Effector CD4-positive, alpha-beta T cell (primary cell): ENCODE data around the gene KRTAP5-6.

Source experiments
- DNase-seq: peaks from one replicate; pipeline ENCODE4 v3.0.0-alpha.2; 2020

KRTAP5-6 gene

DNA sequence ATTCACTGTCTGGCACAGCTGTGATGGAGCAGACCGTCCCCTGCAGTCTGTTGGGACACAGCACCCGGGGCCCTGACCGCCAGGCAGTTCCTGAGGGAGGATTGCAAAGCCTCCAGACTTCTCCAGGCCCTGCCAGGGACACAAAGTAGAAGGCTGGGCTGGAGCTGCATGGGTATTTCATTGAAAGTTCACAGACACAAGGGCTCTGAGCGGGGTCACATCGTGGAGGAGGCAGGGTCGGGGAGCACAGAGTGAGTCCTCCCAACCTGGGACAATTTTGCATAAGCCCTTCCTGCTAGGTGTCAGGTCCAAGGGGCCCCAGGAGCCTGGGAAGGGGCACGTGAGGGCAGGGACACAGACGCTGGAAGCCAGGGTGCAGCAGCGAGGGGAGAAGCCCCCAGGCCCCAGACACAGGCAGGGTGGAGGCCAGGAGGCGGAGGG is 37.7 kb downstream of the KRTAP5-6 start:
- DNase-seq = no peak

DNA sequence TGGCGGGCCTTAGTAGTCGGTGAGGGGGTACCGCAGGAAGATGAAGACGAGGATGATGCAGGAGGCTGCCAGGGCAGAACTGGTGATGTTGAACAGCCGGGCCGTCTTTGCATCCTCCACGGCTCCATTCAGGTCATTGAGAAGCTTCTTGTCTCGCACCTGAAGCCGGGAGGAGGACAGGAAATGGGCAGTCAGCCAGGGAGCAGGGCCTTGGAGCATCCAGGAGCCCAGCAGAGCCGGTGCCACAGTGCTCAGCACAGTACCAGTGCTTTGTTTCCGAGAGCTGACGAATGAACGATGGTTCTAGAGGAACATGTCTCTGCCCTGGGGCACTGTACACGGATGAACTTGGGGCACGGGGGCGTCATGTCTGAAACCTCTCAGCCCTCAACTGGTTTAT is 38.3 kb downstream of the KRTAP5-6 start:
- DNase-seq = no peak

DNA sequence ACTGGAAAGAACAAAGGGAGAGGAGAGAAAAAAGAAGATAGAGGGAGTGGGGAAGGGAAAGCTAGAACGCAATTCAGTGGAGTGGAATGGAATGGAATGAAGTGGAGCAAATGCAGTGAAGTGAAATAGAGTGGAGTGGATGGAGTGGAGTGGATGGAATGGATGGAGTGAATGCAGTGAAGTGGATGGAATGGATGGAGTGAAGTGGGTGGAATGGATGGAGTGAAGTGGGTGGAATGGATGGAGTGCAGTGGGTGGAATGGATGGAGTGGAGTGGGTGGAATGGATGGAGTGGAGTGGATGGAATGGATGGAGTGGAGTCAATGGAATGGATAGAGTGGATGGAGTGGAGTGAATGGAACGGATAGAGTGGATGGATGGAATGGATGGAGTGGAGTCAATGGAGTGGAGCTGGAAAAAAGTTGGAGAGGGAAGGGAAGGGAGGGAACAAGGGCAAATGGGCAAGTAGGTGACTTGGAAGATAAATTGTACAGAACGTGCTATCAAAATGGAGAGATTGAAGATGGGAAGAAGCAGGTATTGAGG is 39.5 kb downstream of the KRTAP5-6 start:
- DNase-seq = no peak

DNA sequence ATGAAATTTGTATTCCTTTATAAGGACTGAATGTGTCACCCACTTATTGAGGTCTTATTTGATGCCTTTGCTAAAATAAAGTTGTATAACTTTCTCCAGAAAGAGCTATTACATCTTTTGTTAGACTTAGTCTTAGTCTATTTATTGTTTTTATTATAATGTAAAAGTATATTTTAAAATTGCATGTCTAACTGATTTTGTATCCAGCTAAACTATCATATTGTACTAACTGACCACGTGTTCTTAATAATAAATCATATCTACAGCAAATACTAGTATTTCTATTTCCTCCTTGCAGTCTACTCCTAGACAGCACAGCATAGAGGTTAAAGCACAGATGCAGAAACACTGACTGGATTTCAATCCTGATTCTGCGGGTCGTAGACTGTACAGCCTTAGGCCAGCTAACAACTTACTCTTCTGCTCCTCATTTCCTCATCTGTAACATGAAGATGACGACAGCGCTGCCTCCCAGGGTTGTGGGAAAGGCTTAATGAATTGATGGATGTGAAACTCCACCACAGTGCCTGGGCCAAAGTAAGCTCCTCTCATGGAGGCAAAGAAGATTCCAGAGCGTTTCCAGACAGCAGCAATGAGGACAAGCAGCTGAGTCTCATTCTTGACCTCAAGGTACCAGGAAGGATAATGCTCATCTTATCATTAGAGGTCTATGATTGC is 40.2 kb downstream of the KRTAP5-6 start:
- DNase-seq = no peak

DNA sequence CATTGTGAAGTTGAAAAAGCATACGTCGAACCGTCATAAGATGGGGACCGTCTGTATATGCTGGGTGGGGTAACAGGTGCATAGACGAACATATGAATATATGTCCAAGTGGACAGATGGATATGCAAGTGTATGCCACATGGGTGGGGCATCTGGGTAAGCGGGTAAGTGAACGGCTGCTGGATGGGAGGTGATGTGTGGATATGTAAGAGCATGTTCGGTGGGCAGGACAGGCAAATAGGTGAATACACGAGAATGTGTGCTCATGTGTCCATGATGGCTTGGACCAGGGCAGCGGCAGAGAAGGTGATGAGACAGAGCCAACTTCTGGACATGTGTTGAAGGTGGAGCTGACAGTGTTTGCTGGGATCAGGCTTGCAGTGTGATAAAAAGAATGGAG is 41.4 kb downstream of the KRTAP5-6 start:
- DNase-seq = no peak

DNA sequence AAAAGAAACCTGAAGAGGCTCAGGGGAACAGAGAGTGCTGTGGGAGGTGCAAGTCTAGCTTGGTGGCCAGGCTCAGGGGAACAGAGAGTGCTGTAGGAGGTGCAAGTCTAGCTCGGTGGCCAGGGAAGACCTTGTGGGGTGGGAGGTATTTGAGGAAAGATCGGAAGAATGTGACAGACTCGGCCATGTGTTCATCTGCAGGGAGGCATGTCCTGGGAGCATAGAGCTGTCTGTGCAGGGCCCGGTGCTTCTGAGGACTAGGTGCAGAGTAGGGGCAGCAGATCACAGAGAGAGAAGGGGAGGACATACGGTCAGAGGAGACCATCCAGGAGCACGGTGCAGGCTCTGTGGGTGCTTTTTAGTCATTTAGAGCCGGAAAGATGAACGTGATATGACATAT is 42.6 kb downstream of the KRTAP5-6 start:
- no peak for DNase-seq

DNA sequence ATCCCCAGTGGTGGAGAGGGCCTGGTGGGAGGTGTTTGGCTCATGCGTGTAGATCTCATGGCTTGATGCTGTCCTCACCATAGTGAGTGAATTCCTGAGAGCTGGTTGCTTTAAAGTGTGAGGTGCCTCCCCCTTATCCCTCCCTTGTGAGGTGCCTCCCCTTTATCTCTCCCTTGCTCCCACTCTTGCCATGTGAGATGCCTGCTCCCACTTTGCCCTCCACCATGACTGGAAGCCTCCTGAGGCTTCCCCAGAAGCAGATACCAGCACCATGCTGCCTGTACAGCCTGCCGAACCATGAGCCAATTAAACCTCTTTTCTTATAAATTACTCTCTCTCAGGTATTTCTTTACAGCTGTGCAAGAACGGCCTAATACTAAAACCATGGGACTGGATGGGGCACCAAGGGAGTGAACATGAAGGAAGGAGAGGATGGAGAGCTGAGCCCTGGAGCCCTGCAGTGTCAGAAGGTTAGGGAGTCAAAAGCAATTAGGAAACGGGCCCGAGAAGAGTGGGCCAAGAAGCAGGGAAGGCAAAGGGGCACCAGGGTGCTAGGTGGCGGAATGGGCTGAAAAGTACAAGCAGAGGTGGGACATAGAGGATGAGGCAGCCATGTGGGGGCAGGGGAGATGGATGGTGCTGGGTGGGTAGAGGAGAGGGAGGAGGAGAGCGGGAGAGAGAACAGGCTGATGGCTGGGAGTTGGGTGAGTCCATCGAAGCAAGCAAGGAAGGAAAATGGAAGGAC is 44.0 kb downstream of the KRTAP5-6 start:
- no peak for DNase-seq

DNA sequence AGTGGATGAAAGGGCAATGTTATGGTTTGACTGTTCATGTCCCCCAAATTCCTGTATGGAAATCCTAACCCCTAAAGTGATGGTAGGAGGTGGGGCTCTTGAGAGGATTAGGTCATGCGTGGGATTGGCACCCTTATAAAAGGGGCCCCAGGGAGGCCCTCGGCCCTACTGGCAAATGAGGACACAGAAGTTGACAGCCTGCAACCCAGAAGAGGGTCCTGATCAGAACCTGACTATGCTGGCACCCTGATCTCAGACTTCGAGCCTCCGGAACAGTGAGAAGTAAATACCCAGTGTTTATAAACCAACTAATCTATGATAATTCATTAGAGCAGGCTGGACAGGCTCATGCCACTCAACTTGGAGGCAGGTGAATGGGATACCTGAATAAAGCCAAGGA is 44.7 kb downstream of the KRTAP5-6 start:
- no peak for DNase-seq

DNA sequence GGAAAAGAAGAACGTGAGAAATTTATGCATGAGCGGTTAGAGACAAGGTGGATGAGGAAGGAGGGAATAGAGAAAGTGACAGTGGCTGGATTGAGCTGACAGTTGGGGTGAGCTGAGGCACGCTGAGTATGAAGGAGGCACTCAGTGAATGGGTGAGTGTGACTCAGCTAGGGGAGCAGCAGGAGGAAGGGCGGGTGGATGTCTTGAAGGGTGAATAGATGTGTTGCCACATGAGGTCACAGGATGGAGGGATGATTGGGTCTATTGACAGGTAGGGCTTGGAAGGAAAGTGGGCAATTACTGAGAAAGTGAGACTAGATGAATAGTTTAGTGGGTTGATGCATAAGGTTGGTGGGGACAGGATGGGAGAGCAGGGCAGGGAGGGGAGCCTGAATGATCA is 45.4 kb downstream of the KRTAP5-6 start:
- DNase-seq = no peak

DNA sequence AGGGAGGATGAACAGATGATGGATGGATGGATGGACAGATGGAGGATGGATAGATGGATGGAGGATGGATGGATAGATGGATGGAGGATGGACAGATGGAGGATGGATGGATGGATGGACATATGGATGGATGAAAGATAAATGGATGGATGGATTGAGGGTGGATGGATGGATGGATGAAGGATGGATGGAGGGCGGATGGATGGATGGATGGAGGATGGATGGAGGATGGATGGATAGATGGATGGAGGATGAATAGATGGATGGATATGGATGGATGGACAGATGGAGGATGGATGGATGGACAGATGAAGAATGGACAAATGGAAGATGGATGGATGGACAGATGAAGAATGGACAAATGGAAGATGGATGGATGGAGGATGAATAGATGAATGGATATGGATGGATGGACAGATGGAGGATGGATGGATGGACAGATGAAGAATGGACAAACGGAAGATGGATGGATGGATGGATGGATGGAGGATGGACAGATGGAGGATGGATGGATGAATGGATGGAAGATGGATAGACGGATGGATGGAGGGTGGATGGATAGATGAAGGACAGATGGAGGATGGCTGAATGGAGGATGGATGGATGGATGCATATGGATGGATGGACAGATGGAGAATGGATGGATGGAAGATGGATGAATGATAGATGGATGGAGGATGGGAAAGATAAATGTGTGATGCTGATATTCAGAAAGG is 46.0 kb downstream of the KRTAP5-6 start:
- no peak for DNase-seq

DNA sequence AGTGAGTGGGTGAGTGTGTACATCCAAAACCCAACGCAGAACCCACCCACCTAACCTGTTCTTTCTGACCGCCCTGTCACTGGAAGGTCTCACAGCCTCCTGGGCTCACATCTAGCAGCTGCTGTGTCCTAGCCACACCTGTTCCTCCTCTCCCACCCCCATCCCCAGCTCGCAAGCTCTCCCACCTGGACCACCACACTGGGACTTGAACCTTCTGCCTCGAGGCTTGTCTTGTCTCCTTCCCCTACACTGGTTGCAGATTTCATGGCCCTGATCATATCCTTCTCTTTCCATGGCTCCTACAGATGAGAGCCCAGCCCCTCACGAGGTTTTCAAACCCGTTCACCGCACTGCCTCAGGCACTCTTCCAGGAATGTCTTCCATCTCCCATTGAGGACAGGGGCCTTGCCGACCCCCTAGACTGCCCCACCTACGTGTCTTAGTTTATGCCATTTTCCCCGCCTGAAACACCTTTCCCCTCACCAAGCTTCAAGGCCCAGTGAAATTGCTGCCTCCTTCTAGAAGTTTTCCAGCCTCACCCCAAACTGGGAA is 46.7 kb downstream of the KRTAP5-6 start:
- no peak for DNase-seq

DNA sequence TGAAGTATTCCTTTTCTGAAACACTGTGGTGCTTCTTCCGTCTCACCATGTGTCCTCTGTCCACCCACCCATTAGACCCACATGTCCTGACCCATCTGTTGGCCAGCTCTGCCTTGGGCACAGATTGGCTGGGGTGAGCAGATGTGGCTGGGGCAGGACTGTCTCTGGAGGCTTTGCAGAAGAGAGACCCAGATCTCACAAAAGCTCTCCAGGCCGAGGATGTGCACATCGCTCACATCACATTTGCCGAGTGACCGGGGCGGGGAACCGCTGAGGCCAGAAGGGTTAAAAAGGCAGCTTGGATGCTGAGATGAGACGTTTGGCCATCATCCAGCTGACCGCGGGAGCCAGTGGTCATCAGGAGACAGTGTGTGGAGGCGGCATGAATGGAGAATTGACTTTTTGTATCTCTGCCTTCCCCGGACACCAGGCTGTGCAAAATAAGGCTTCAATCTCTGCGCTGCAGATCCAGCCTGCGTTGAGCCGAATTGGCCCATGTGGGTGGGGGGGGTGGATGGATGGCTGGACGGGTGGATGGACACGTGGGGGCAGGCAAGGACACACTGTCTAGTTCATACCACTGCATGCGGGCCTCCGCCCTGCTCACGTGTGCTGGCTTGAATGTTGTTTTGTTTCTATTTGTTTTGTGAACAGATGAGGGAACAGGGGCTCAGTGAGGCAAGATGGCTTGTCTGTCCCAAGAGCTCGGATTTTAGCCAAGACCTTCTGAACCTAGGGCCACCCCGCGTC is 47.3 kb downstream of the KRTAP5-6 start:
- DNase-seq = no peak

DNA sequence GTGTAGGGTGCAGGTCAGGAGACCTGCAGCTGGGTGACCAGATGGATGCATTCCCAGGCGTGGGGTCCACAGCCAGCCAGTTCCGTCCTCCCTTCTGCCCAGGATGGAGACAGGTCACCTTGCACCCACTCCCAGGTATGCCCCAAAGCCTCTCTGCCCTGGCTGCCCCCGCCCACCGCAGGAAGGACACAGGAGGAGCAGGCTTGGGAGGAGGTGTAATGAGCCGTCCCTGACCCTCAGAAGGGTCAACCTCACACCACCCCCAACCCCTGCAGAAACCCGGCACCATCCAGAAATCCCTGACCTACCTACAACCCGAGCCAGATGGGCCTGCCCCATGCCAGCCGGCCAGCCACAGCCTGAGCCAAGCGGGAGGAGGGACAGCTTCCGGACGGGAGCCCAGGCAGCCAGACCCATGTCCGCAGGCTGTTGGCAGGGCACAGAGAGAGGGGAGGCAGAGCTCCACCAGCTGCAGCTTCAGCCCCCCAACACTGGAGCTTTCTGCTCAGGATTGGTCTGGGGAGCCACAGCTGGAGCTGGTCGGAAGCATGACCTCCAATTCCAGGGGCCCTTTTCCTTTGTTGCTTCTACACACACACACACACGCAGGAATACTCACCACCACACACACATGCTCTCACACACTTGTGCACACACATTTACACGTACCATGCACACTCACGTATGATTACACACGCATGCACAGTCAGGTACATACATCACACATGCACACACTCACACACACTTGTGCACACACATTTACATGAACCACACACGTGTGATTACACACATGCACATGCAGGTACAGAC is 48.1 kb downstream of the KRTAP5-6 start:
- no peak for DNase-seq

DNA sequence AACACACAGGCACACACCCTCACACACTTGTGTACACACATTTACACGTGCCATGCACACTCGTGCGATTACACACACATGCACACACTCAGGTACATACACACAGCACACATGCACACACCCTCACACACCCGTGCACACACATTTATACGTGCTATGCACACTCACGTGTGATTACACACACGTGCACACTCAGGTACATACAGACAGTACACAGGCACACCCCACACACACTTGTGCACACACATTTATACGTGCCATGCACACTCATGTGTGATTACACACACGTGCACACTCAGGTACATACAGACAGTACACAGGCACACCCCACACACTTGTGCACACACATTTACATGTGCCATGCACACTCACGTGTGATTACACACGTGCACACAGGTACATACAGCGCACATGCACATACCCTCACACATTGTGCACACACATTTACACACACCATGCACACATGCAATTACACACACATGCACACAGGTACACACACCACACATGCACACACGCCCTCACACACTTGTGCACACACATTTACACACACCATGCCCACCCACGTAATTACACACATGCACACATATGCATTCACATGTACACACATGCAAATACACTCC is 48.8 kb downstream of the KRTAP5-6 start:
- no peak for DNase-seq

DNA sequence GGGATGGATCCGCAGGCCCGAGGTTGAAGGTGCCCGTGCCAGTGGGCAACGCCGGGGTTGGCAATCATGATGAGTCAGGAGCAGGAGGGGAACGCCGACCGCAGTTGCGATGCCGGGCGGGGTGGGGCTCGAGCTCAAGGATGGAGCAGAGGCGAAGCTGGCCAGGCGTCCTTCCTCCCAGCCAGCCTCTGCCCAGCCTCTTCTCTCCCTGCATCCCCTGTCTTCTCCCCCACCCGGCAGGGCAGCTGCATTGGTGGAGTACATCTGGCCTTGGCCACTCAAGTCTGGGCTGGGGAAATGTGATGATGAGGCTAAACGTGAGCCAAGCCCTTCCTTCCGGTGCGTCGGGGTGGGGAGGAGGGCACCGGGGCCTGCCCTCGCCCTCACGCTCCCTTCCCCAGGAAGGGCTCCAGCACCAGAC is 49.5 kb downstream of the KRTAP5-6 start:
- DNase-seq = no peak

DNA sequence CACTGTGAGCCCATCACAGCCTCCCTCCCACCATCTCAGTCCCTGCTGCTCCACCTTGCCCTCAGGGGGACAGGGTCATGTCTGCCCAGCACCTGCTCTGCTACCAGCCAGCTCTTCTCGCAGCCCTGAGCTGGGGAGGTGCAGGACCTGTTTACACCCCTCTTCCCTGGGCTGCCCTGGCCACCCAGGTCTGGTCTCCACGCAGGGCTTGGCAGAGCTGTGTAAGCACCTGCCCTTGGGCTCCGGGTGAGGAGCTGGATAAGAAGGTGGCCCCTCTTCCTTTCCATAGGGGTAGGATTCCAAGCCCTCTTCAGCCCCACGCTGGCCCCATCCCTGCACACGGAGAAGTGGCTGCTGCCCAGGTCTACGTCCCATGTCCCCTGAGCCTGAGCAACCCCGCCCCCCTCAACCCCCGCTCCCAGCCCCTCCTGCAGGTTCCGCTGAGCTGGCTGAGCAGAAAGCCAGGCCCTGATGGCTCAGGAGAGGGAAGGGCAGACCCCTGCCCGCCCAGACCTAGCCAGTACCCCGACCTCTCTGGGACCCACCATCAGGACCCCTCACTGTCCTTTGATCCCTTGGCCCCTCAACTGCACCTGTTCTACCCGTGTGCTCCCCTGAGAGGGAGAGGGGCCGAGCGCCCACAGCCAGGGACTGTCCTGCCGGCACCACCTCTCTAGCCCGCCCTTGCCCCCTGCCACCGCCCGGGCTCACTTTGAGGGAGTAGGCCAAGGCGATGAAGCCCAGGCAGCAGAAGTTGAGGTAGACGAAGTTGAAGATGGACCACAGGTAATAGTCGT is 50.2 kb downstream of the KRTAP5-6 start:
- DNase-seq = no peak
